KMS-11 (cell line): Measurements from ENCODE around the gene RFLNA.

Source experiments
- H2AFZ ChIP-seq: fragments of 200-600 bp; sonication (generic); 2 replicates; pipeline ENCODE4 v1.6.1; 2016; ENCODE audit warnings: antibody characterized with exemption, mixed run types, low read depth
- H3K27ac ChIP-seq: fragments of 200-600 bp; sonication (generic); 2 replicates; pipeline ENCODE4 v1.6.1; 2016; ENCODE audit warnings: mild to moderate bottlenecking, mixed run types
- H3K27me3 ChIP-seq: fragments of 200-600 bp; sonication (generic); 2 replicates; pipeline ENCODE4 v1.6.1; 2017; ENCODE audit warnings: mild to moderate bottlenecking, low read depth, mixed run types, moderate library complexity; ENCODE audit not compliant: insufficient read depth
- H3K36me3 ChIP-seq: fragments of 200-600 bp; sonication (generic); 2 replicates; pipeline ENCODE4 v1.6.1; 2017; ENCODE audit warnings: mild to moderate bottlenecking, mixed run types; ENCODE audit not compliant: insufficient read depth
- H3K4me1 ChIP-seq: fragments of 200-600 bp; sonication (generic); 2 replicates; pipeline ENCODE4 v1.6.1; 2016; ENCODE audit warnings: mild to moderate bottlenecking, low read depth, mixed run types; ENCODE audit not compliant: poor library complexity, severe bottlenecking
- H3K4me2 ChIP-seq: fragments of 200-600 bp; sonication (generic); 2 replicates; pipeline ENCODE4 v1.7.0; 2016; ENCODE audit warnings: mild to moderate bottlenecking, mixed run types
- H3K4me3 ChIP-seq: fragments of 200-600 bp; sonication (generic); IDR thresholded peaks from 2 replicates; pipeline ENCODE4 v1.6.1; 2017; ENCODE audit warnings: low read depth, low read length, mixed read lengths; ENCODE audit not compliant: insufficient read depth
- H3K79me2 ChIP-seq: fragments of 200-600 bp; sonication (generic); 2 replicates; pipeline ENCODE4 v1.6.1; 2016; ENCODE audit warnings: low read depth, mixed run types; ENCODE audit not compliant: insufficient read depth
- H3K9ac ChIP-seq: fragments of 200-600 bp; sonication (generic); 2 replicates; pipeline ENCODE4 v1.6.1; 2016; ENCODE audit warnings: mild to moderate bottlenecking, mixed run types
- H4K20me1 ChIP-seq: fragments of 200-600 bp; sonication (generic); 2 replicates; pipeline ENCODE4 v1.6.1; 2016; ENCODE audit warnings: mild to moderate bottlenecking, mixed run types; ENCODE audit not compliant: insufficient read depth
- CTCF ChIP-seq: fragments of 200-600 bp; sonication (generic); conservative IDR thresholded peaks from 2 replicates; pipeline ENCODE4 v1.6.1; 2017; ENCODE audit warnings: low read depth, mild to moderate bottlenecking, antibody characterized with exemption, low read length, moderate library complexity, mixed read lengths

The RFLNA gene

GRCh38 chr12:124279315-124279714, 15.6 kb upstream of the RFLNA start:
- Histone ChIP-seq H3K27ac (no peak overlapping the region), H4K20me1 (no peaks in the 10 kb centered on the region), H3K4me3 (no peak overlapping the region), H2AFZ (no peak overlapping the region), H3K27me3 (no peaks in the 10 kb centered on the region), H3K4me1 (no peaks in the 10 kb centered on the region), H3K9ac (no peak overlapping the region), H3K36me3 (no peaks in the 10 kb centered on the region), H3K79me2 (no peaks in the 10 kb centered on the region), H3K4me2 (no peak overlapping the region)
- TF ChIP-seq CTCF, result no peak

- Histone ChIP-seq H2AFZ (no peak overlapping the region), H3K27ac (no peak overlapping the region), H4K20me1 (no peaks in the 10 kb centered on the region), H3K4me1 (no peaks in the 10 kb centered on the region), H3K9ac (no peak overlapping the region), H3K79me2 (no peaks in the 10 kb centered on the region), H3K4me2 (no peak overlapping the region), H3K4me3 (no peak overlapping the region), H3K36me3 (no peaks in the 10 kb centered on the region), H3K27me3 (no peaks in the 10 kb centered on the region)
- TF ChIP-seq CTCF, result no peak
Observed at GRCh38 chr12:124279846-124280360, 15.0 kb upstream of the RFLNA start.

- no peaks in the 10 kb centered on the region for H3K27me3 ChIP-seq
- no peak overlapping the region for H3K4me2 ChIP-seq
- no peak overlapping the region for H3K27ac ChIP-seq
- H3K4me3 ChIP-seq, result no peak overlapping the region
- no peak overlapping the region for H2AFZ ChIP-seq
- no peak for TF ChIP-seq CTCF
- H3K9ac ChIP-seq, result no peak overlapping the region
- H3K36me3 ChIP-seq, result no peaks in the 10 kb centered on the region
- H3K4me1 ChIP-seq, result no peaks in the 10 kb centered on the region
- no peaks in the 10 kb centered on the region for H4K20me1 ChIP-seq
- H3K79me2 ChIP-seq, result no peaks in the 10 kb centered on the region
Observed at GRCh38 chr12:124281309-124281708, 13.6 kb upstream of the RFLNA start.

- H3K4me2 ChIP-seq, result no peak overlapping the region
- no peaks in the 10 kb centered on the region for H3K27me3 ChIP-seq
- no peak overlapping the region for H3K4me3 ChIP-seq
- H3K79me2 ChIP-seq, result no peaks in the 10 kb centered on the region
- no peaks in the 10 kb centered on the region for H3K36me3 ChIP-seq
- H3K27ac ChIP-seq, result no peak overlapping the region
- H4K20me1 ChIP-seq, result no peaks in the 10 kb centered on the region
- TF ChIP-seq CTCF, result no peak
- H3K9ac ChIP-seq, result no peak overlapping the region
- H2AFZ ChIP-seq, result no peak overlapping the region
- no peaks in the 10 kb centered on the region for H3K4me1 ChIP-seq
Observed at GRCh38 chr12:124282287-124282686, 12.6 kb upstream of the RFLNA start.
